Fibroblast of skin of left quadriceps (primary cell): ENCODE data around the gene PHAF1.
"Not testable (repeated sequence)": the region's sequence is repeated elsewhere in the genome, so short reads cannot be mapped to it uniquely, and the experiment has no call there.

Experiments
- DNase-seq, 2 experiments: peaks; one replicate each; pipeline ENCODE4 v3.0.0-alpha.2; 2013; ENCODE audit warnings: low read depth in 2 of 2

PHAF1 gene

GRCh38 chr16:67104845-67105244, 4.9 kb upstream of the PHAF1 start:
- no peak for DNase-seq

GRCh38 chr16:67105246-67105645, 4.5 kb upstream of the PHAF1 start:
- DNase-seq, result no peak

GRCh38 chr16:67105881-67106280, 3.9 kb upstream of the PHAF1 start:
- DNase-seq, result no peak

- DNase-seq, result no peak
Observed at GRCh38 chr16:67108489-67108888, 1.3 kb upstream of the PHAF1 start.

- DNase-seq, result no peak
Observed at GRCh38 chr16:67108931-67109406, 772 bp upstream of the PHAF1 start.

GRCh38 chr16:67111951-67112444, 2.3 kb downstream of the PHAF1 start:
- DNase-seq, result no peak

- no peak for DNase-seq
Observed at GRCh38 chr16:67112591-67113399, 3.1 kb downstream of the PHAF1 start.

GRCh38 chr16:67114793-67115192, 5.1 kb downstream of the PHAF1 start:
- no peak for DNase-seq

GRCh38 chr16:67115639-67116038, 5.9 kb downstream of the PHAF1 start:
- DNase-seq, result peak; percentile 49 to 51

- no peak for DNase-seq
Observed at GRCh38 chr16:67116388-67117311, 6.9 kb downstream of the PHAF1 start.

- no peak for DNase-seq
Observed at GRCh38 chr16:67117716-67118115, 8.0 kb downstream of the PHAF1 start.

GRCh38 chr16:67120025-67120424, 10.3 kb downstream of the PHAF1 start:
- no peak for DNase-seq

- not testable (repeated sequence) for DNase-seq
Observed at GRCh38 chr16:67122799-67123198, 13.1 kb downstream of the PHAF1 start.

- DNase-seq, result no peak
Observed at GRCh38 chr16:67128417-67128816, 18.7 kb downstream of the PHAF1 start.

GRCh38 chr16:67128887-67129286, 19.1 kb downstream of the PHAF1 start:
- no peak for DNase-seq

- DNase-seq, result no peak
Observed at GRCh38 chr16:67129422-67129821, 19.7 kb downstream of the PHAF1 start.

- no peak for DNase-seq
Observed at GRCh38 chr16:67137605-67138004, 27.9 kb downstream of the PHAF1 start.

GRCh38 chr16:67141391-67141790, 31.6 kb downstream of the PHAF1 start:
- no peak for DNase-seq

GRCh38 chr16:67142342-67142741, 32.6 kb downstream of the PHAF1 start:
- no peak for DNase-seq

- DNase-seq, result no peak
Observed at GRCh38 chr16:67144943-67145342, 35.2 kb downstream of the PHAF1 start.

- no peak for DNase-seq
Observed at GRCh38 chr16:67145746-67146145, 36.0 kb downstream of the PHAF1 start.
